GM12873 (cell line): Measurements from ENCODE around the gene ABCG4.

Source experiments
- CTCF ChIP-seq: IDR thresholded peaks from 2 replicates; pipeline ENCODE4 v1.5.1; 2012; ENCODE audit warnings: low read depth, mild to moderate bottlenecking, moderate library complexity, low read length, control low read depth; ENCODE audit not compliant: insufficient read depth; ENCODE audit errors: missing control alignments

Gene ABCG4

GRCh38 chr11:119202554-119202953, 53.7 kb downstream of the ABCG4 start:
- TF ChIP-seq CTCF = no peak

- no peak for TF ChIP-seq CTCF
Measured at GRCh38 chr11:119204066-119204465, 55.2 kb downstream of the ABCG4 start.

- TF ChIP-seq CTCF = no peak
Measured at GRCh38 chr11:119205080-119205479, 56.2 kb downstream of the ABCG4 start.

- TF ChIP-seq CTCF = peak; percentile 83
Measured at GRCh38 chr11:119205574-119206510, 57.0 kb downstream of the ABCG4 start, which contains the start of gene CBL. Gene CBL, plus strand, starts transcription at chr11:119206339. Its CDS starts 79 bp downstream, at chr11:119206418.

GRCh38 chr11:119206511-119207414, 57.9 kb downstream of the ABCG4 start:
- TF ChIP-seq CTCF = no peak

- no peak for TF ChIP-seq CTCF
Measured at GRCh38 chr11:119207415-119207960, 58.6 kb downstream of the ABCG4 start.
